Hematopoietic multipotent progenitor cell treated with erythropoietin and hydrocortisone succinate and interleukin-3 and kit ligand, for 17 days (in vitro differentiated cells): Measurements from ENCODE around the gene OXLD1.

ENCODE experiments used
- DNase-seq: peaks from one replicate; pipeline ENCODE4 v3.0.0-alpha.2; 2015; ENCODE audit warnings: low spot score

Gene OXLD1

DNA sequence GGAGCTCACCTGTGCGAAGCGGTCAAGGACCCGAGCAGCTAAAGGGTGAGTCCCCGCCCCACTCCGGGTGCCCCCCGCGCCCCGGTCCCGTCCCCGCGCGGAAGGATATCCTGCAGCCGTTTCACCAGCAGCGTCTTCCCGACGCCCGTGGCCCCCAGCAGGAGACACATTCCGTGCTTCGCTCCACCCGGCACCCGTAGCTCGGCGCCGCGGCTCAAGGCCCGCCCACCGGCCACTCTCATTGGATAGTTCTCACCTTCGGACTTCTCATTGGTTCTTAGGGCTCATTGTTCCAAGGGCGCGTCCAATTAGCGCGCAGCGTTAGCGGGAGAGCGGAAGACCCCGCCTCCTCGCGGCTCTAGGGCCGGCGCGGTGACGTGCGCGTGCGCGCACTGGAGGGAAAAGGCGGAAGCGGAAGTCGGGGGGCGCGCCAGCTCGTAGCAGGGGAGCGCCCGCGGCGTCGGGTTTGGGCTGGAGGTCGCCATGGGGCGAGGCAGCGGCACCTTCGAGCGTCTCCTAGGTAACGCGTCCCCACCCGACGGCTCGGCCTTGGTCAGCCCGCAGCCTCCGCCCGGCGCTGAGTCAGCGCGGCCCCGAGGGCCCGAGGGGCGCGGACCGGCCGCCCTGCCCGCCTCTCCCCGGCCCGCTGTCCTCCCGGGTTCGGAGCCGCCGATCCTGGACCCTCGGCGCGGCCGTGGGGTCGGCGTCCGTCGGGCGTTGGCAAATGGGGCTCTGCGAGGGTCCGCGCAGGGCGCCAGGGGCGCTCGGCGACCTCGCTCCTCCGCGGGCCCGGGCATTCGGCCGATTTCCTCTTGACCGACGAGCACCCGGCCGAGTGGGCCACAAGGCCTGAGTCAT, 17.4 kb upstream of the OXLD1 start, which contains the start of the genes ARL16 and HGS:
Gene ARL16, minus strand, starts transcription at position 214 of the 858 bp plus-strand sequence. Its CDS starts 44 bp downstream, at position 170.
Gene HGS, plus strand, starts transcription at position 428 of the 858 bp plus-strand sequence. Its CDS starts 56 bp downstream, at position 484.
- peak; percentile 100 for DNase-seq

DNA sequence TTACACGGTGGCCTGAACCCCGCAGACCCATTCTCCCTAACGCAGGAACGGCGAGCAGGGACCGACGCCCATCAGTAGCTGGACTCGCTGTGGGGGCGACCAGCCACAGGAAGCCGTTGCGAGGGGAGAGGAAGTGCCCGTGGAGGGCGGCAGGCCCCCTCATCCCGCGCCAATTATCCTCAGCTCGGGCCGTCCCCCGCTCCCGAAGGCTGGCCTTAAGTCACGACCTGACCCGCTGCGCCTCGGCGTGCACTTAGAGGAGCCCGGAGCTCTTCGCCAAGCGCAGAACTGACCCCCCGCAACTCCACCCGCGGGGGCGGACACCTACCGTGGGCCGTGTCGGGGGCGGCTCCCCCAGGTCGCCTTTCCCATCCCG, 16.8 kb upstream of the OXLD1 start:
- no peak for DNase-seq

DNA sequence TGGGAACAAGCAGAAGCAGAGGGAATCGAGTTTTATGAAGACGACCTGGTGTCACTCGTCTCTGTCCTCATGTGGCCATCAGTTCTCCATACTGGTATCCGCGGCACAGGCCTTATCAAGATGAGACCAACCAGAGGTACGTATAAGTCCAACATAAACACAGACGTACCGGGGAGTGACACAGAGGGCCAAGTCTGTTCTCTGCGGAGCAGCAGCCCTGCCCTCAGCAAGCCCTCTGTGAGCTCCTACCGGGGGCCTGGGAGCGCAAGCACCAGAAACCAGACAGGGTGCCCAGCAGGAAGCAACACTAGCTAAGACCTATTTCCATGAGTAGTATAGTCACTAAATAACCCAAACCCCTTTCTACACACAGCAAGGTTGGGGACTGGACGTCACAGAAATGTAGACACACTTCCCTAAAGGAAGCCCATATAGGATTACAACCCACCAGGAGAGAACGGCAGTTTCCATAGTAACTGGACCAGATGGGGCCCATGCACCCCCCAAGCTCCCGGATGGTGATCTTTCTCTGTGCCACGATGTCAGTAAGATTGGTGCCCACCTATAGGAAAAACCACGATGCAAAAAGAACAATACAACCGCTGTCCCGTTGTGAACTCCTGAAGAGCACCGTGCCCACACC, 16.3 kb upstream of the OXLD1 start:
- no peak for DNase-seq

DNA sequence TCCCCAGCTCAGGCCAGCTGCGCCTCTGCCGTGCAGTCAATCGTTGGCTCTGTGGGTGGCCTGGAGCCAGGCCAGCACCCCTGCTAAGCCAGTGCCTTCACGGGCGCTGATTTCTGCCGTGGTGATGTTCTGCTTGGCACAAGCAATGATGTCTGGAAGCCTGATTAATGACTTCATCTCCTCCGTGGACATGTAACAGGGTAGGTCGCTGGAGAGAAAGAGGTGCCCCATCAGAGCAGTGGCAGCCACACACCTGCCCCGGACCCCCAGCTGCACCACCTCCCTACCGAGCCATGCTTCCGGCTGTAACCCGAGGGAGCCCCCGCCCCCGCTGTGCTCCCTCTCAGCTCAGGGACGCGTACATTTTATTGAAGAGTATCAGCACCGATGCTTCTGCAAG, 15.3 kb upstream of the OXLD1 start:
- DNase-seq = no peak

DNA sequence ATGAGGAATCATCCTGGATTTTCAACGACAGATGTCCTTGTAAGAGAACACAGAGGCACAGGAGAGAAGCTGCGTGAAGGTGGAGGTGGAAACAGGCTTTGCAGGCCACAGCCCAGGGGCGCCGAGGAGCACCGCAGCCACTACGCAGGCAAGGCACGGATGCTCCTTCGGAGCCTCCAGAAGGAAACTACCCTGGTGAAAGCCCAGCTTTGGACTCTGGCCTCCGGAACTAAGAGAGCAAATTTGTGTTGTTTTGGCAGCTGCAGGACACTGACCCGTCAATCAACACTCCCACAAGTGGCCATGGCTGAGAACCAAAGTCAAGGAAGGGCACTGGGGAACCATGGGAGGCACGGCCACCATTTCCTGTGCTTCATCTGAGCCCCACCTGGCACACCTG, 13.7 kb upstream of the OXLD1 start:
- no peak for DNase-seq

DNA sequence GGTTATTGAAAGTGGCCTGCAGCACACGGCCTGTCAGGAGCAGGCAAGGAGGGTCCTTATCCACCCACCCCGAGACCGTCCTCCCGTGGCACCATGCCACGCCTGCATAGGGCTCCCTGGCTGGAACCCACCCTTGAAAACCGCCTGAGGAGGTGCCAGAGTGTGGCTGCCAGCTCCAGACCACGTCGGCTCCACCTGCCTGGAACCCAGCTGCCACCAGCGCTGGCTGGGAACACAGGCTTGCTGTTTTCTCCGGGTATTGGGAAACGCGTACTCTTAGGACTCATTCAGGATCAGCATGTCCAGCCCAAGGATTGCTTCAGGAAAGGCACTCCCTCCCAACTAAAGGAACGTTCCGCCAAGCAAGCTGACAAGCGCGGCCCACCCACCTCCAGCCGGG, 10.5 kb upstream of the OXLD1 start:
- no peak for DNase-seq

GRCh38 chr17:81675515-81676221, 9.3 kb upstream of the OXLD1 start:
- DNase-seq = peak; percentile 56

- DNase-seq = no peak
These were observed 7.3 kb upstream of the OXLD1 start for GRCh38 chr17:81673561-81674258.

GRCh38 chr17:81672954-81673353, 6.5 kb upstream of the OXLD1 start:
- DNase-seq = no peak

GRCh38 chr17:81672504-81672903, 6.1 kb upstream of the OXLD1 start:
- no peak for DNase-seq

DNA sequence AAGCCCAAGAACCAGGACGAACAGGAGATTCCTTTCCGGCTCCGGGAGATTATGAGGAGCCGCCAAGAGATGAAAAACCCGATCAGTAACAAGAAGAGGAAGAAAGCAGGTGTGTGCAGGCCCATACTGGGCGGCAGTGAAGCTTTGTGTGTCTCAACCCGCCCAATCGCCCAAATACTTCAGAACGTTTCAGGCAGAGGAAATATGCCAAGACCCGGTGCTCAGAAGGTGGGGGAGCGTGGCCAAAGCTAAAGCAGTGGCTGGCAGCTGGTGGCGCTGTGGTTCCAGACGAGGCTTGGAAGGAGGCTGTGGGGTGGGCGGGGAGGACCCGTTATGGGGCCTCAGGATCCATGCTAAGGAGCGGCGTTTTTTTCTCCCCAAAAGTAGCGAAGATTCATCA, 1.3 kb upstream of the OXLD1 start:
- DNase-seq = no peak

- DNase-seq = peak; percentile 26
These were observed 388 bp downstream of the OXLD1 start for GRCh38 chr17:81666092-81666341.

GRCh38 chr17:81665205-81666091, 957 bp downstream of the OXLD1 start:
- no peak for DNase-seq

GRCh38 chr17:81664051-81664470, 2.3 kb downstream of the OXLD1 start:
- DNase-seq = no peak

- DNase-seq = no peak
These were observed 4.4 kb downstream of the OXLD1 start for GRCh38 chr17:81662002-81662401.

- DNase-seq = no peak
These were observed 6.0 kb downstream of the OXLD1 start for GRCh38 chr17:81660441-81660840.

DNA sequence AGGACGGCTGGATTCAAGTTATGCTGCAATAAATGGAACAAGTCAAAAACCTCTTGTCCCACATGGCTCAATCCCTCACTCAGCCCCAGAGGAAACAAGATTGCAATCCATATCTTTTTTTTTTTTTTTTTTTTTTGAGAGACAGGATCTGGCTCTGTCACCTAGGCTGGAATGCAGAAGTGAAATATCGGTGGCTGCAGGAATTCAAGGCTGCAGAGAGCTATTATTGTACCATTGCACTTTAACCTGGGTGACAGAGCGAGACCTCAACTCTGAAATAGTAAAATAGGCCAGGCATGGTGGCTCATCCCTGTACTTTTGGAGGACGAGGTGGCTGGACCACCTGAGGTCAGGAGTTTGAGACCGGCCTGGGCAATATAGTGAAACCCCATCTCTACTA, 7.4 kb downstream of the OXLD1 start:
- no peak for DNase-seq

DNA sequence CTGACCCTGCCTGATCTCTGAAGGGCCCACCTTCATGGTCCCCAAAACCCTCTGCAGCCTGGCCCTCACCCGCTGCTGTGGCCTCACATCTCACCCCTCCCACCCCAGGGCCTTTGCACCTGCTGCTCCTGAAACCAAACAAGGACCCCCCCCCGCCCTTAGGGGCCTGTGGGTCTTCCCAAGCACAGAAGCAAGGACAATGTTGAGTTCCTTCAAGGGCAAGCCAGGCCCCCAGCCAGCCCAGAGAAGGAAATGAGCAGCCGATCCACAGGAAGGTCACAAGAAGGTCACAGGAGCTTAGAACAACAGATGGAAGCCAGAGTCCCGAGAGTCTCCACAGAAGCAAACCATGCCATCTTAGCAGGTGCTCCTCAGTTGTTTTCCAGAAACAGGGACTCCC, 9.6 kb downstream of the OXLD1 start:
- DNase-seq = no peak

GRCh38 chr17:81656118-81656743, 10.2 kb downstream of the OXLD1 start, which contains the start of gene PDE6G:
TSS of gene PDE6G (minus strand) at chr17:81656542. CDS start at chr17:81653305, 3,237 bp downstream.
- no peak for DNase-seq

DNA sequence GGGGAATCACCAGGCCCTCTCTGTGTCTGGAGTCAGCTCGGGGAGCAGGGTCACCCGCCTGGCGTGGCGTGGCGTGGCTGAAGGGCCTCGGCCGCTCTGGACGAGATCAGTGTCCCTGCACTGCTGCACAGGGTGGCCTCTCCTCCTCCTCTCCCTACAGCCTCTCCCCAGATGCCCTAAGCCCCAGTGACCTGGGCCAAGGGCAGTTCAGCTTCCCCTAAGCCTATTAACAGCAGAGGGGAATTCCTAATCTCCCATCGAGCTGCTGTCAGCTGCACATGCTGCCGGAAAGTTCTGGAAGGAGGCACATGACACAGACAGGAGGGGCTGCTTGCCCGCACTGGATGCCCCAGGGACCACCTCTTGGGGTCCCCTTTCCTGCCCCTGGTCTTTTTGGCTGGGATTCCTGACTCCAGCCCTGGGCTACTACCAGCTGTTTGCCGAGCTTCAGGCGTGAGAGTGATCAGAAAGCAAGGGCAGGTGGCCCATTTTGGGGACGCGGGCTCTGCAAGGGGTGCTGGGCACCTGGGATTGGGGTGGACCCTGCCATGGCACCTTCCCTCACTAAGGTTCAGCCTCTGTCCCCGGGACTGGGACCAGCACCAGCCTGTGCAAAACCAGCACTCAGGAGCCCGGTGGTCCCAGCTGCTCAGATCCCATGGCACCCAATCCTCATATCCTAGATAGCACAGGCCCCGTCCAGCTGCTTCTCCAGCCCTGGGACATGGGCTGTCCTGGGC, 10.9 kb downstream of the OXLD1 start:
- DNase-seq = no peak
